AG04450 (cell line): ENCODE data around the gene ST3GAL5. TPM values are rescaled to one million over a fixed set of nuclear protein-coding genes. Genes with fewer than 3 reads are reported as not detected.

Experiments used
- CTCF ChIA-PET: fragments of 300-600, 350-600 bp; formaldehyde crosslinking; extraction: SDS; loops from one replicate; lab custom pipeline; 2022; ENCODE audit warnings: antibody characterized with exemption, inconsistent platforms; lab: Charles Lee
- POLR2A ChIA-PET: fragments of 350-600 bp; formaldehyde crosslinking; extraction: SDS; loops from one replicate; lab custom pipeline; 2021; ENCODE audit warnings: antibody characterized with exemption, inconsistent platforms; lab: Yijun Ruan, JAX
- DNase-seq: peaks from one replicate; pipeline ENCODE4 v3.0.0-alpha.2; 2011; ENCODE audit warnings: low read depth, low spot score
- H3K27ac ChIP-seq: one replicate; pipeline ENCODE4 v1.5.1; 2012; ENCODE audit warnings: low read depth, low read length, control low read depth
- H3K27me3 ChIP-seq: one replicate; pipeline ENCODE4 v1.6.0; 2012; ENCODE audit warnings: low read length; ENCODE audit not compliant: control insufficient read depth, insufficient read depth
- H3K4me3 ChIP-seq: 2 replicates; pipeline ENCODE4 v1.5.1; 2011; ENCODE audit warnings: mild to moderate bottlenecking, low read depth, low read length, control low read depth
- H3K9me3 ChIP-seq: 2 replicates; pipeline ENCODE4 v1.5.1; 2012; ENCODE audit warnings: low read length; ENCODE audit not compliant: control insufficient read depth, insufficient read depth
- polyA plus RNA-seq: library from polyadenylated mRNA; depleted of rRNA; stranded (reverse); fragments of >200 nt; gene quantifications from 2 replicates; pipeline ENCODE4 v1.2.3, GENCODE V29; 2011
- TF ChIP-seq, protein P1 (sequence below): IDR thresholded peaks from 2 replicates; pipeline ENCODE4 v1.5.1; 2011; ENCODE audit warnings: low read depth, low read length, control low read depth, inconsistent platforms

ST3GAL5 gene
- polyA plus RNA-seq, 1 experiment: 26.8 TPM

- peak; percentile 42 for DNase-seq
- Histone ChIP-seq H3K9me3 (no peaks in the 10 kb centered on the region; the same call in 1 of the 2 replicates), H3K27ac (no peak overlapping the region), H3K4me3 (no peak overlapping the region), H3K27me3 (no peaks in the 10 kb centered on the region)
- TF ChIP-seq, protein P1, sequence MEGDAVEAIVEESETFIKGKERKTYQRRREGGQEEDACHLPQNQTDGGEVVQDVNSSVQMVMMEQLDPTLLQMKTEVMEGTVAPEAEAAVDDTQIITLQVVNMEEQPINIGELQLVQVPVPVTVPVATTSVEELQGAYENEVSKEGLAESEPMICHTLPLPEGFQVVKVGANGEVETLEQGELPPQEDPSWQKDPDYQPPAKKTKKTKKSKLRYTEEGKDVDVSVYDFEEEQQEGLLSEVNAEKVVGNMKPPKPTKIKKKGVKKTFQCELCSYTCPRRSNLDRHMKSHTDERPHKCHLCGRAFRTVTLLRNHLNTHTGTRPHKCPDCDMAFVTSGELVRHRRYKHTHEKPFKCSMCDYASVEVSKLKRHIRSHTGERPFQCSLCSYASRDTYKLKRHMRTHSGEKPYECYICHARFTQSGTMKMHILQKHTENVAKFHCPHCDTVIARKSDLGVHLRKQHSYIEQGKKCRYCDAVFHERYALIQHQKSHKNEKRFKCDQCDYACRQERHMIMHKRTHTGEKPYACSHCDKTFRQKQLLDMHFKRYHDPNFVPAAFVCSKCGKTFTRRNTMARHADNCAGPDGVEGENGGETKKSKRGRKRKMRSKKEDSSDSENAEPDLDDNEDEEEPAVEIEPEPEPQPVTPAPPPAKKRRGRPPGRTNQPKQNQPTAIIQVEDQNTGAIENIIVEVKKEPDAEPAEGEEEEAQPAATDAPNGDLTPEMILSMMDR: no peak
- POLR2A ChIA-PET: interaction anchor here (0.6 to 2.7 kb wide), 4 partner anchors 9 to 60 kb away, joined by 3 to 8 read pairs (median 5); no protein-coding TSS in a partner anchor
- CTCF ChIA-PET: interaction anchor here (0.7 to 1.5 kb wide), 7 partner anchors 10 to 165 kb away, joined by 3 to 8 read pairs (median 3); no protein-coding TSS in a partner anchor
Measured at GRCh38 chr2:85802354-85803103, 86.3 kb downstream of the ST3GAL5 start.

DNA sequence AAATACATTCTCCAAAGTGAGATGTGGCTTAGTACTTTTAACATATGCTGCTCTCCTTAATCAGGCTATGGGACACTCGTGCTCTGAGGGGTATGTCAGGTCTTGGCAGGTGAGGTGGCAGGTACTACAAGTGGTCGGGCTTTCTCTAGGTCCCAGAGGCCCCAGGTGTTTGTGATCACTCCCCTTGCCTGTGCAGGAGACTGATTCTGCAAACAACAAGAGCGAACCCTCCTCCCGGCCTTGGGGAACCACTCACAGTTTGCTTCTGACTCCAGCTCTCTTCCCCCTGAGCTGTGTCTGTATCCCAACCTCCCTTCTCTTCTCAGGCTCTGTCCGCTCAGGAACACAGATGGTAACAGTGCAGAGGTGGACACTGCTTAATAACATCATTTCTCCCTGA lies 86.9 kb downstream of the ST3GAL5 start:
- Histone ChIP-seq H3K27me3 (no peaks in the 10 kb centered on the region), H3K9me3 (no peaks in the 10 kb centered on the region; the same call in 1 of the 2 replicates), H3K4me3 (no peak overlapping the region), H3K27ac (peak overlapping the region; percentile 2)
- POLR2A ChIA-PET: interaction anchor here (0.6 to 2.7 kb wide), 3 partner anchors 9 to 60 kb away, joined by 3 to 8 read pairs (median 7); no protein-coding TSS in a partner anchor
- DNase-seq: no peak
- CTCF ChIA-PET: interaction anchor here (1.4 to 1.5 kb wide), 3 partner anchors 16 to 165 kb away, joined by 3 to 8 read pairs (median 3); no protein-coding TSS in a partner anchor
- TF ChIP-seq, protein P1: no peak

GRCh38 chr2:85800586-85800985 lies 88.2 kb downstream of the ST3GAL5 start:
- Histone ChIP-seq H3K27me3 (no peaks in the 10 kb centered on the region), H3K27ac (no peak overlapping the region), H3K9me3 (no peaks in the 10 kb centered on the region; the same call in none of the 2 replicates), H3K4me3 (no peak overlapping the region)
- no peak for DNase-seq
- ChIA-PET CTCF (no interaction called here), POLR2A (no interaction called here)
- TF ChIP-seq, protein P1: no peak

- Histone ChIP-seq H3K4me3 (no peak overlapping the region), H3K27ac (no peak overlapping the region), H3K9me3 (no peaks in the 10 kb centered on the region; the same call in none of the 2 replicates), H3K27me3 (no peaks in the 10 kb centered on the region)
- TF ChIP-seq, protein P1: no peak
- POLR2A ChIA-PET: no interaction called here
- no peak for DNase-seq
- CTCF ChIA-PET: interaction anchor here (0.6 to 0.8 kb wide), 3 partner anchors 72 to 413 kb away, joined by 3 to 4 read pairs (median 3); no protein-coding TSS in a partner anchor
Measured at GRCh38 chr2:85799215-85799956, 89.4 kb downstream of the ST3GAL5 start.
